DOHH2 (cell line): ENCODE measurements around the gene HPSE2.

Source experiments
- H3F3A ChIP-seq: fragments of 200-600 bp; sonication (generic), shearing (Covaris generic); 2 replicates; pipeline ENCODE4 v1.6.0; 2016; ENCODE audit warnings: antibody characterized with exemption, mild to moderate bottlenecking; ENCODE audit not compliant: control insufficient read depth, insufficient read depth
- H3K27ac ChIP-seq: fragments of 200-600 bp; sonication (generic); 2 replicates; pipeline ENCODE4 v1.5.1; 2014; ENCODE audit warnings: low read depth, mild to moderate bottlenecking, low read length, moderate library complexity
- H3K27me3 ChIP-seq: fragments of 200-600 bp; sonication (generic); 2 replicates; pipeline ENCODE4 v1.6.1; 2014; ENCODE audit warnings: mild to moderate bottlenecking, low read length, mixed read lengths; ENCODE audit not compliant: control insufficient read depth
- H3K36me3 ChIP-seq: fragments of 200-600 bp; sonication (generic); 2 replicates; pipeline ENCODE4 v1.6.1; 2014; ENCODE audit warnings: mild to moderate bottlenecking, low read length, moderate library complexity, mixed read lengths; ENCODE audit not compliant: control insufficient read depth
- H3K4me1 ChIP-seq: fragments of 200-600 bp; sonication (generic); 2 replicates; pipeline ENCODE4 v1.6.1; 2014; ENCODE audit warnings: mild to moderate bottlenecking, low read length, mixed read lengths; ENCODE audit not compliant: control insufficient read depth
- H3K4me2 ChIP-seq: fragments of 200-600 bp; sonication (generic); 2 replicates; pipeline ENCODE4 v1.6.0; 2014; ENCODE audit warnings: mild to moderate bottlenecking, low read length, moderate library complexity
- H3K4me3 ChIP-seq: fragments of 200-600 bp; sonication (generic); 2 replicates; pipeline ENCODE4 v1.5.1; 2014; ENCODE audit warnings: mild to moderate bottlenecking, low read length, mixed read lengths
- H3K79me2 ChIP-seq: fragments of 200-600 bp; sonication (generic); 2 replicates; pipeline ENCODE4 v1.6.1; 2014; ENCODE audit warnings: mild to moderate bottlenecking, low read length, mixed read lengths; ENCODE audit not compliant: control insufficient read depth
- H3K9me2 ChIP-seq: fragments of 200-600 bp; sonication (generic); replicated peaks from 2 replicates; pipeline ENCODE4 v1.6.1; 2014; ENCODE audit warnings: mild to moderate bottlenecking, low read length, mixed read lengths; ENCODE audit not compliant: control insufficient read depth
- H3K9me3 ChIP-seq: fragments of 200-600 bp; sonication (generic); 2 replicates; pipeline ENCODE4 v1.6.1; 2014; ENCODE audit warnings: antibody characterized with exemption, low read length, mixed read lengths; ENCODE audit not compliant: control insufficient read depth, insufficient read depth
- H4K20me1 ChIP-seq: fragments of 200-600 bp; sonication (generic); 2 replicates; pipeline ENCODE4 v1.6.0; 2014; ENCODE audit warnings: low read depth, mild to moderate bottlenecking, antibody characterized with exemption, low read length, moderate library complexity; ENCODE audit not compliant: control insufficient read depth, insufficient read depth
- EZH2phosphoT487 ChIP-seq: fragments of 200-600 bp; sonication (generic); IDR thresholded peaks from 2 replicates; pipeline ENCODE4 v1.6.1; 2017; ENCODE audit warnings: borderline replicate concordance, mild to moderate bottlenecking, antibody characterized with exemption, low read length, moderate library complexity, mixed read lengths
- TF ChIP-seq, protein P1 (sequence below): fragments of 200-600 bp; sonication (generic); IDR thresholded peaks from one replicate; pipeline ENCODE4 v1.5.1; 2014; ENCODE audit warnings: antibody characterized with exemption, mild to moderate bottlenecking, low read depth, low read length; ENCODE audit not compliant: poor library complexity, severe bottlenecking

Gene HPSE2

DNA sequence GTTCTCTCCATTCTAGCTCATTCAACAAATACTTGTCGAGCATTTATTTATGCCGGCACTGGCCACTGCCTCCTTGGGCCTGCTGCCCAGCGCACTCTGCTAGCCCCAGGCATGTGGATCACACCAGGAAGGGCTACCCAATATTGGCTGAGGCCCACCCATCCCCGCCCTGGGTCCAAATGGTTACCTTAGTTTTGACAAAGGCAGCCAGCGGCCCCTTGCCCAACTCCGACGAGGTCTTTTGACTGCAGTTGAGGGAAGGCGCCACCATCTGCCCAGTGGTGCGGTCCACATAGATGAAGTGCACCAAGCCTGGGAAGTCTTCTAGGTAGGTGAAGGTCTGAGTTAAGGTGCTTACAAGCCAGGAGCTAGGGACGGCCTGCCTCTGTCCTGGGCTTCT is 813.5 kb downstream of the HPSE2 start:
- no peaks in the 10 kb centered on the region for H3K4me1 ChIP-seq

DNA sequence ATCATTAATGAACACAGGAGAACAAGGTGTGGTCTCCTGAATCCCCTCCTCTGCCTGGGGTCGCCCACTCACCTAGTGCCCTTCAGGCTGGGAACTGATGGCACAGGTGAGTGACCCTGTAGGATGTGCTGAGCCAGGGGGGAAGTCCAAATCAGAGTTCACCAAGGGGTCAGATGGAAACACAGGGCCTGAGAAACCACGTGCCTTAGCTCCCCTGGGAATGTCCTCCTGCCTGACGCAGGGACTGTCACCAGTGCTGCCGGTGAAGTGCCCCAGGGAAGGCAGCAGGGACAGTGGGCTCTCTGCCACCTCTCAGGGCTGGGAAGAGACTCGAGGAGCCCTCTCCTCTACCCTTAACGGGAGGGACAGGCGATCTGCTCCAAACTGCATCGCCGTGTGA is 814.9 kb downstream of the HPSE2 start:
- no peaks in the 10 kb centered on the region for H3K9me3 ChIP-seq
- H3K27me3 ChIP-seq, result no peaks in the 10 kb centered on the region
- no peaks in the 10 kb centered on the region for H3K79me2 ChIP-seq
- H3K4me2 ChIP-seq, result no peak overlapping the region
- no peak overlapping the region for H3K27ac ChIP-seq
- H4K20me1 ChIP-seq, result no peaks in the 10 kb centered on the region
- TF ChIP-seq, protein P1, sequence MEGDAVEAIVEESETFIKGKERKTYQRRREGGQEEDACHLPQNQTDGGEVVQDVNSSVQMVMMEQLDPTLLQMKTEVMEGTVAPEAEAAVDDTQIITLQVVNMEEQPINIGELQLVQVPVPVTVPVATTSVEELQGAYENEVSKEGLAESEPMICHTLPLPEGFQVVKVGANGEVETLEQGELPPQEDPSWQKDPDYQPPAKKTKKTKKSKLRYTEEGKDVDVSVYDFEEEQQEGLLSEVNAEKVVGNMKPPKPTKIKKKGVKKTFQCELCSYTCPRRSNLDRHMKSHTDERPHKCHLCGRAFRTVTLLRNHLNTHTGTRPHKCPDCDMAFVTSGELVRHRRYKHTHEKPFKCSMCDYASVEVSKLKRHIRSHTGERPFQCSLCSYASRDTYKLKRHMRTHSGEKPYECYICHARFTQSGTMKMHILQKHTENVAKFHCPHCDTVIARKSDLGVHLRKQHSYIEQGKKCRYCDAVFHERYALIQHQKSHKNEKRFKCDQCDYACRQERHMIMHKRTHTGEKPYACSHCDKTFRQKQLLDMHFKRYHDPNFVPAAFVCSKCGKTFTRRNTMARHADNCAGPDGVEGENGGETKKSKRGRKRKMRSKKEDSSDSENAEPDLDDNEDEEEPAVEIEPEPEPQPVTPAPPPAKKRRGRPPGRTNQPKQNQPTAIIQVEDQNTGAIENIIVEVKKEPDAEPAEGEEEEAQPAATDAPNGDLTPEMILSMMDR, result no peak
- no peak for TF ChIP-seq EZH2phosphoT487
- no peaks in the 10 kb centered on the region for H3F3A ChIP-seq
- peaks cover 6% of the 10 kb centered on the region; the same call in 1 of the 2 replicates for H3K36me3 ChIP-seq
- no peaks in the 10 kb centered on the region for H3K9me2 ChIP-seq
- no peaks in the 10 kb centered on the region for H3K4me1 ChIP-seq
- no peak overlapping the region for H3K4me3 ChIP-seq

More for the DNA sequence above, 813.5 kb downstream of the HPSE2 start:
- no peak overlapping the region for H3K4me3 ChIP-seq
- no peak overlapping the region for H3K27ac ChIP-seq
- no peaks in the 10 kb centered on the region for H3K9me2 ChIP-seq
- TF ChIP-seq, protein P1, result no peak
- H3K36me3 ChIP-seq, result peaks cover 6% of the 10 kb centered on the region; the same call in 1 of the 2 replicates
- H3K9me3 ChIP-seq, result no peaks in the 10 kb centered on the region
- H3K27me3 ChIP-seq, result no peaks in the 10 kb centered on the region
- no peak overlapping the region for H3K4me2 ChIP-seq
- no peaks in the 10 kb centered on the region for H4K20me1 ChIP-seq
- H3K79me2 ChIP-seq, result no peaks in the 10 kb centered on the region
- no peaks in the 10 kb centered on the region for H3F3A ChIP-seq

- Histone ChIP-seq H3K27ac (no peak overlapping the region), H3K79me2 (no peaks in the 10 kb centered on the region), H3K4me3 (no peak overlapping the region), H4K20me1 (no peaks in the 10 kb centered on the region), H3K9me3 (no peaks in the 10 kb centered on the region), H3K27me3 (no peaks in the 10 kb centered on the region), H3K36me3 (peaks cover 6% of the 10 kb centered on the region; the same call in 1 of the 2 replicates), H3K9me2 (no peaks in the 10 kb centered on the region), H3F3A (no peaks in the 10 kb centered on the region), H3K4me1 (peaks cover 7% of the 10 kb centered on the region), H3K4me2 (no peak overlapping the region)
- no peak for TF ChIP-seq EZH2phosphoT487
- TF ChIP-seq, protein P1, result no peak
These were observed 816.0 kb downstream of the HPSE2 start for GRCh38 chr10:98419469-98420261.
